Measurements from ENCODE around the gene ARL5A.

ARL5A gene

GRCh38 chr2:151840216-151841046 is 12.2 kb upstream of the ARL5A start:
- no peak for DNase-seq

- no peak for DNase-seq
These were observed 9.7 kb upstream of the ARL5A start for GRCh38 chr2:151837926-151838325.

- DNase-seq, result no peak
These were observed 5.8 kb upstream of the ARL5A start for GRCh38 chr2:151833984-151834383.

- DNase-seq, result no peak
These were observed 2.7 kb upstream of the ARL5A start for GRCh38 chr2:151830961-151831360.

GRCh38 chr2:151828890-151829324 is 686 bp upstream of the ARL5A start:
- no peak for DNase-seq

GRCh38 chr2:151827564-151828142 is 568 bp downstream of the ARL5A start:
- DNase-seq, result no peak

- DNase-seq, result no peak
These were observed 1.5 kb downstream of the ARL5A start for GRCh38 chr2:151826737-151827157.

- DNase-seq, result no peak
These were observed 3.3 kb downstream of the ARL5A start for GRCh38 chr2:151824886-151825285.

- no peak for DNase-seq
These were observed 4.6 kb downstream of the ARL5A start for GRCh38 chr2:151823651-151824050.

- no peak for DNase-seq
These were observed 8.3 kb downstream of the ARL5A start for GRCh38 chr2:151819920-151820319.

GRCh38 chr2:151817929-151818328 is 10.3 kb downstream of the ARL5A start:
- DNase-seq, result no peak

GRCh38 chr2:151816843-151817242 is 11.4 kb downstream of the ARL5A start:
- DNase-seq, result no peak

GRCh38 chr2:151815821-151816489 is 12.3 kb downstream of the ARL5A start:
- DNase-seq, result no peak

- DNase-seq, result no peak
These were observed 17.7 kb downstream of the ARL5A start for GRCh38 chr2:151810489-151810888.

- no peak for DNase-seq
These were observed 19.2 kb downstream of the ARL5A start for GRCh38 chr2:151809073-151809383.

GRCh38 chr2:151808258-151809072 is 19.8 kb downstream of the ARL5A start:
- no peak for DNase-seq

- DNase-seq, result no peak
These were observed 22.3 kb downstream of the ARL5A start for GRCh38 chr2:151805961-151806360.

GRCh38 chr2:151805343-151805742 is 22.9 kb downstream of the ARL5A start:
- DNase-seq, result no peak

- DNase-seq, result no peak
These were observed 24.4 kb downstream of the ARL5A start for GRCh38 chr2:151803811-151804210.

- no peak for DNase-seq
These were observed 25.9 kb downstream of the ARL5A start for GRCh38 chr2:151802315-151802714.

- no peak for DNase-seq
These were observed 28.3 kb downstream of the ARL5A start for GRCh38 chr2:151799886-151800292.

GRCh38 chr2:151796774-151797173 is 31.4 kb downstream of the ARL5A start:
- no peak for DNase-seq

- no peak for DNase-seq
These were observed 32.5 kb downstream of the ARL5A start for GRCh38 chr2:151795646-151796240.

Data from NCI-H510A (cell line).